ENCODE data around the gene MYL5.

The MYL5 gene

GRCh38 chr4:712093-712492 lies 37.8 kb downstream of the MYL5 start:
- no peak overlapping the region for H3K4me3 ChIP-seq (ENCODE audit: low read depth, low read length)
- in situ Hi-C loops (cut with HindIII; ENCODE audit: low sequenced_read_pairs): no loop called here
- TF ChIP-seq, protein P1, sequence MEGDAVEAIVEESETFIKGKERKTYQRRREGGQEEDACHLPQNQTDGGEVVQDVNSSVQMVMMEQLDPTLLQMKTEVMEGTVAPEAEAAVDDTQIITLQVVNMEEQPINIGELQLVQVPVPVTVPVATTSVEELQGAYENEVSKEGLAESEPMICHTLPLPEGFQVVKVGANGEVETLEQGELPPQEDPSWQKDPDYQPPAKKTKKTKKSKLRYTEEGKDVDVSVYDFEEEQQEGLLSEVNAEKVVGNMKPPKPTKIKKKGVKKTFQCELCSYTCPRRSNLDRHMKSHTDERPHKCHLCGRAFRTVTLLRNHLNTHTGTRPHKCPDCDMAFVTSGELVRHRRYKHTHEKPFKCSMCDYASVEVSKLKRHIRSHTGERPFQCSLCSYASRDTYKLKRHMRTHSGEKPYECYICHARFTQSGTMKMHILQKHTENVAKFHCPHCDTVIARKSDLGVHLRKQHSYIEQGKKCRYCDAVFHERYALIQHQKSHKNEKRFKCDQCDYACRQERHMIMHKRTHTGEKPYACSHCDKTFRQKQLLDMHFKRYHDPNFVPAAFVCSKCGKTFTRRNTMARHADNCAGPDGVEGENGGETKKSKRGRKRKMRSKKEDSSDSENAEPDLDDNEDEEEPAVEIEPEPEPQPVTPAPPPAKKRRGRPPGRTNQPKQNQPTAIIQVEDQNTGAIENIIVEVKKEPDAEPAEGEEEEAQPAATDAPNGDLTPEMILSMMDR (IDR thresholded peaks at IDR 0.05; ENCODE audit: low read depth, low read length): no peak
- DNase-seq (ENCODE audit: low read depth, low spot score): no peak

DNA sequence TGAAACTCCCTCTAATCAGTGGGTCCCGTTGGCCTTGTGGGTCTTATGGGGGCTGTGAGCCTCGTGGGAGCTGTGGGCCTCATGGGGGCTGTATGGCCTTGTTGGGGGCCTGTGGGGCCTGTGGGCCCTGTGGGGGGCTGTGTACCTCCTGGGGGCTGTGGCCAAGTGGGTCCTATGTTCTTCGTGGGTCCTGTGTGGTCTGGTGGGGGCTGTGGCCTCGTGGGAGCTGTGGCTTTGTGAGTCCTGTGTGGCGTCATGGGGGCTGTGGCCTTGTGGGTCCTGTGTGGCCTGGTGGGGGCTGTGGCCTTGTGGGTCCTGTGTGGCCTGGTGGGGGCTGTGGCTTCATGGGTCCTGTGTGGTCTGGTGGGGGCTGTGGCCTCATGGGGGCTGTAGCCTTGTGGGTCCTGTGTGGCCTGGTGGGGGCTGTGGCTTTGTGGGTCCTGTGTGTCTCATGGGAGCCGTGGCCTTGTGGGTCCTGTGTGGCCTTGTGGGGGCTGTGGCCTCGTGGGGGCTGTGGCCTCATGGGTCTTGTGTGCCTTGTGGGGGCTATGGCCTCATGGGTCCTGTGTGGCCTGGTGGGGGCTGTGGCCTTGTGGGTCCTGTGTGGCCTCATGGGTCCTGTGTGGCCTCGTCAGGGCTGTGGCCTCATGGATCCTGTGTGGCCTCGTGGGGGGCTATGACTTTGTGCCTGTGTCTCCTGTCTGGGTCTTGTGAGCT lies 38.7 kb downstream of the MYL5 start:
- no peak overlapping the region for H3K4me3 ChIP-seq (ENCODE audit: low read depth, low read length)
- no peak for DNase-seq (ENCODE audit: low read depth, low spot score)
- TF ChIP-seq, protein P1 (IDR thresholded peaks at IDR 0.05; ENCODE audit: low read depth, low read length): no peak
- in situ Hi-C loops (cut with HindIII; ENCODE audit: low sequenced_read_pairs): no loop called here

DNA sequence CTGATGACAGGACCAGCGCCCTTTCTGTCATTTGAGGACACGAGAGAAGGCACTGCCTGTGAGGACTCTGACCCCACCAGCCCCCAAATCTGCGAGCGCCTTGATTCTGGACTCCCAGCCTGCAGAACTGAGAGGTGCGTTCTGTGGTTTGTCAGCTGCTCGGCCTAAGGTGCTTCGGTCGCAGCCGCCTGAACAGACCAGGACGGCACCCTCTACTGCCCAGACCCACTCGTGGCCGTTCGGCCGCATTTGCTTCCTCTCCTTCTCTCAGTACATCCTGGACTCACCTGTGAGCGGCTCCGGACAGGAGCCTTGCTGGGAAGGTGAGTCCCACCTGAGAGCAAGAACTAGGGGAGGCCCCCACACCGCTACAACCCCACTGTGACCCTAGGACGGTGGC lies 39.7 kb downstream of the MYL5 start:
- TF ChIP-seq, protein P1 (IDR thresholded peaks at IDR 0.05; ENCODE audit: low read depth, low read length): no peak
- DNase-seq (ENCODE audit: low read depth, low spot score): no peak
- in situ Hi-C loops (cut with HindIII; ENCODE audit: low sequenced_read_pairs): no loop called here
- no peak overlapping the region for H3K4me3 ChIP-seq (ENCODE audit: low read depth, low read length)

DNA sequence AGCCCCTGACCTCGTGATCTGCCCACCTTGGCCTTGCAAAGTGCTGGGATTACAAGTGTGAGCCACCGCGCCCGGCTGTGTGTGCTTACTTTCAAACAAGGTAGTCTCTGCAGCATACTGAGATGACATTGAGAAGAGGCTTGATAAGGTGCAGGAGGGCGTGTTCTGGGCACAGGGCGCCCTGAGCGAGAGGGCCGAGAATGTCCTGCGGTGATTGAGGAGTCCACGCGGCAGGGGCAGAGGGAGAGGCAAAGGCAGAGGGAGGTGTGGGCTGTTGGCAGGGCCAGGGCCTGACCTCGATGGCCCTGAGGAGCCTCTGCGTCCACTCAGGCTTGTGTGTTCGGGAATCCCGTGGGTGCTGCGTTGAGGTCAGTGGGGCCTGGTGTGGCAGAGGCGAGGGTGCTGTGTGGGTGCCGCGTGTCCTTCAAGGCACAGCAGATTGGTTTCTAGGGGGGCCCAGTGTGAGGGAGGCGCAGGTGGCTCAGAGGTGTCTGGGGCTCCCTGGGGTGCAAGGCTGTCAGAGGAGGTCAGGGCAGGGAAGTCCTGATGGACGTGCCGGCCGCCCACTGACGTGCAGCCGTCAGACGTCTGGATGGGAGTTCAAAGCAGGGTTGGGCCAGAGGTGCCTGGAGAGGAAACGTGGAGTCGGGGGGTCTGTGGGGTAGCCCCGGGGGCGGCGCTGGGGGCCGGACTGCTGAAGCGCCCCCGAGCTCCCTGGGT lies 43.4 kb downstream of the MYL5 start:
- H3K4me3 ChIP-seq (ENCODE audit: low read depth, low read length): no peak overlapping the region
- in situ Hi-C loops (cut with HindIII; ENCODE audit: low sequenced_read_pairs): no loop called here
- TF ChIP-seq, protein P1 (IDR thresholded peaks at IDR 0.05; ENCODE audit: low read depth, low read length): no peak
- DNase-seq (ENCODE audit: low read depth, low spot score): no peak

- in situ Hi-C loops (cut with HindIII; ENCODE audit: low sequenced_read_pairs): no loop called here
- TF ChIP-seq, protein P1 (IDR thresholded peaks at IDR 0.05; ENCODE audit: low read depth, low read length): no peak
- H3K4me3 ChIP-seq (ENCODE audit: low read depth, low read length): no peak overlapping the region
- DNase-seq (ENCODE audit: low read depth, low spot score): no peak
Measured at GRCh38 chr4:718460-718859, 44.1 kb downstream of the MYL5 start.

- in situ Hi-C loops (cut with HindIII; ENCODE audit: low sequenced_read_pairs): no loop called here
- H3K4me3 ChIP-seq (ENCODE audit: low read depth, low read length): no peak overlapping the region
- no peak for DNase-seq (ENCODE audit: low read depth, low spot score)
- TF ChIP-seq, protein P1 (IDR thresholded peaks at IDR 0.05; ENCODE audit: low read depth, low read length): no peak
Measured at GRCh38 chr4:720111-720860, 45.9 kb downstream of the MYL5 start.
